ENCODE measurements around the gene NEK5. TPM values are rescaled to one million over a fixed set of nuclear protein-coding genes. Genes with fewer than 3 reads are reported as not detected.
"Not testable (repeated sequence)": the region's sequence is repeated elsewhere in the genome, so short reads cannot be mapped to it uniquely, and the experiment has no call there.

The NEK5 gene
- total RNA-seq, 1 experiment from 2014 or later: 0.28 TPM

DNA sequence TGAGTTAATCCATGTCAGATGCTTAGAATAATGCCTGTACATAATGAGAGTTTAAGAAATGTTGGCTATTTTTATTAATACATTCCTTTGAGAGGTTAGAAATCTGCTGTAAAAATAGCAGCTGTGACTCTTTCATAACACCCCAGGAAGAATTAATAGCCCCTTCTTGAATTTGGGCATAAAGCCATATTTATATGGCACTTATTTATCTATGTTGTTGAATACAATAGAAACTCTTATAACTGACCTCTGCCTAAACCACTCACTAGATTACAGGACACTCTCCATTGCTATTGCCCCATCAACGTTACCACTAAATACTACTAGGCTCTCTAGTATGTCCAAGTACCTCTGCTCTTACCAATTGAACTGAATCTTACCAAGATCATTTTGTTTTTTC lies 16.3 kb downstream of the NEK5 start:
- Histone ChIP-seq H3K4me3 (ENCODE audit: insufficient read depth, low read depth, low read length) (no peak overlapping the region), H3K36me3 (replicated peaks; ENCODE audit: control insufficient read depth, insufficient read depth, low read length) (no peaks in the 10 kb centered on the region), H3K27me3 (ENCODE audit: control insufficient read depth, insufficient read depth, low read length) (no peaks in the 10 kb centered on the region)
- DNase-seq: no peak

DNA sequence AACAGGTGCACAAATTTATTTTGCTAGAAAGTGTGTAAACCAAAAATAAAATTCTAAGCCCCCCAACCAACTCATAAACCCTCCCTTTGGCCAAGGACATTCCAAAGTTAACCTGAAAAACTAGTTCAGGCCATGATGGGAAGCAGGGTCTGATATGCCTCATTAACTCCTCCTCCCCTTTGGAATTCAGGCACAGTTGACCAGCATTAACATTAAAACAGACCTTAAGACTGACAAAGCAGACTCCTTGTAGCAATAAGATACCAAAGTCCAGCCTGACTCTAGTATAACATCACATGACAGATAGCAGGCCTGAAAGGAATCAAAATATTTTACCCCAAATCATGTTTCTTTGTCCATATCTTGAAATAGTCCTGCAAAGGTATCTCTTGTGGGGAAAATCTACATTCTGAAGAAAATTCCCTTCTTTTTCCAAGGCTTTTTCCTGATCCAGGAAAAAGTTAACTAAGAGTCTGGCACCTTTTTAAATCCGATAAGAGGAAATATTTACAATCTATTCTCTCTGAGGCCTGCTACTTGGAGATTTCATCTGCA lies 19.7 kb downstream of the NEK5 start:
- Histone ChIP-seq H3K36me3 (replicated peaks; ENCODE audit: control insufficient read depth, insufficient read depth, low read length) (no peaks in the 10 kb centered on the region), H3K27me3 (ENCODE audit: control insufficient read depth, insufficient read depth, low read length) (no peaks in the 10 kb centered on the region), H3K4me3 (ENCODE audit: insufficient read depth, low read depth, low read length) (no peak overlapping the region)
- DNase-seq: no peak

GRCh38 chr13:52105841-52106240 lies 23.0 kb downstream of the NEK5 start:
- DNase-seq: no peak
- no peak overlapping the region for H3K4me3 ChIP-seq (ENCODE audit: insufficient read depth, low read depth, low read length)
- no peaks in the 10 kb centered on the region for H3K36me3 ChIP-seq (replicated peaks; ENCODE audit: control insufficient read depth, insufficient read depth, low read length)
- no peaks in the 10 kb centered on the region for H3K27me3 ChIP-seq (ENCODE audit: control insufficient read depth, insufficient read depth, low read length)

- DNase-seq: no peak
- H3K4me3 ChIP-seq (ENCODE audit: insufficient read depth, low read depth, low read length): no peak overlapping the region
These were observed 24.2 kb downstream of the NEK5 start for GRCh38 chr13:52104624-52105023.

DNA sequence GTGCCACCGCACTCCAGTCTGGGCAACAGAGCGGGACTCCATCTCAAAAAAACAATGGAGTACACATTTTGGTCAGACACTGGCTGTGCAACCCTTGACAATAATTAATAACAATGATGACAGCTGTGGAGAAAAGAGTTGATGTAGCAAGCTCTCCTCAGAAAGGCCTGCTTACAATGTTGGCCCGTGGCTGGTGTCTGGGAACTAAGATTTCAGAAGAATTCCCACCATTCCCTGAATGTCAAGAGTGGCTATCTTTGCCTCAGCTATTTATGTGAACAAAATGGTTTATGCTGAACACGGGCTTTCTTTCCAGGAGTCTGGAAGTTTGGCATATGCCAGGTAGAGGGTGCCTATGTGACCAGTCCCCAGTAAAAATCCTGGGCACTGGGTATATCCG lies 25.5 kb downstream of the NEK5 start:
- H3K27me3 ChIP-seq (ENCODE audit: control insufficient read depth, insufficient read depth, low read length): no peaks in the 10 kb centered on the region
- H3K4me3 ChIP-seq (ENCODE audit: insufficient read depth, low read depth, low read length): no peak overlapping the region
- no peak for DNase-seq
- no peaks in the 10 kb centered on the region for H3K36me3 ChIP-seq (replicated peaks; ENCODE audit: control insufficient read depth, insufficient read depth, low read length)

More at GRCh38 chr13:52104624-52105023, 24.2 kb downstream of the NEK5 start:
- Histone ChIP-seq H3K36me3 (replicated peaks; ENCODE audit: control insufficient read depth, insufficient read depth, low read length) (no peaks in the 10 kb centered on the region), H3K27me3 (ENCODE audit: control insufficient read depth, insufficient read depth, low read length) (no peaks in the 10 kb centered on the region)

GRCh38 chr13:52102423-52102822 lies 26.4 kb downstream of the NEK5 start:
- not testable (repeated sequence) for H3K4me3 ChIP-seq (ENCODE audit: insufficient read depth, low read depth, low read length); H3K36me3 ChIP-seq (replicated peaks; ENCODE audit: control insufficient read depth, insufficient read depth, low read length); H3K27me3 ChIP-seq (ENCODE audit: control insufficient read depth, insufficient read depth, low read length); DNase-seq

GRCh38 chr13:52097197-52097596 lies 31.7 kb downstream of the NEK5 start:
- no peak overlapping the region for H3K4me3 ChIP-seq (ENCODE audit: insufficient read depth, low read depth, low read length)
- no peaks in the 10 kb centered on the region for H3K36me3 ChIP-seq (replicated peaks; ENCODE audit: control insufficient read depth, insufficient read depth, low read length)
- no peaks in the 10 kb centered on the region for H3K27me3 ChIP-seq (ENCODE audit: control insufficient read depth, insufficient read depth, low read length)
- no peak for DNase-seq

GRCh38 chr13:52096748-52097147 lies 32.1 kb downstream of the NEK5 start:
- Histone ChIP-seq H3K36me3 (replicated peaks; ENCODE audit: control insufficient read depth, insufficient read depth, low read length) (no peaks in the 10 kb centered on the region), H3K27me3 (ENCODE audit: control insufficient read depth, insufficient read depth, low read length) (no peaks in the 10 kb centered on the region), H3K4me3 (ENCODE audit: insufficient read depth, low read depth, low read length) (no peak overlapping the region)
- no peak for DNase-seq

- Histone ChIP-seq H3K4me3 (ENCODE audit: insufficient read depth, low read depth, low read length) (no peak overlapping the region), H3K36me3 (replicated peaks; ENCODE audit: control insufficient read depth, insufficient read depth, low read length) (no peaks in the 10 kb centered on the region), H3K27me3 (ENCODE audit: control insufficient read depth, insufficient read depth, low read length) (no peaks in the 10 kb centered on the region)
- DNase-seq: no peak
These were observed 32.8 kb downstream of the NEK5 start for GRCh38 chr13:52096062-52096461.

DNA sequence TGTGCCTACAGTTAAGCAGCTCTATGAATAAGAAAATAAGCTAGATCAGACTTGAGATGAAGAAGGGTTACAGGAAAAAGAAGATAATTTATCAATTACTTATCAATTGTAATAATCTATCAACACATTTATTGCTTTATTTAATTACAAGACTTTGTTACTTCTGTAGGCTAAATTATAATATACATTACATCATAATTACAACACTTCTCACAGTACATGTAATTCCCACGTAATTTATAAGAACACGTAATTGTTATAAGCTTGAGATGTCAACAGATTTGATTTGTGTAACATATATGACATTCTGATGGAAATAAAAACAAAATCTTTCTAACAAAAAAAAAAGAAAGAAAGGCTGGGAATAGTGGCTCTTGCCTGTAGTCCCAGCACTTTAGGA lies 36.8 kb downstream of the NEK5 start:
- DNase-seq: no peak
- H3K36me3 ChIP-seq (replicated peaks; ENCODE audit: control insufficient read depth, insufficient read depth, low read length): no peaks in the 10 kb centered on the region
- H3K27me3 ChIP-seq (ENCODE audit: control insufficient read depth, insufficient read depth, low read length): no peaks in the 10 kb centered on the region
- H3K4me3 ChIP-seq (ENCODE audit: insufficient read depth, low read depth, low read length): no peak overlapping the region

DNA sequence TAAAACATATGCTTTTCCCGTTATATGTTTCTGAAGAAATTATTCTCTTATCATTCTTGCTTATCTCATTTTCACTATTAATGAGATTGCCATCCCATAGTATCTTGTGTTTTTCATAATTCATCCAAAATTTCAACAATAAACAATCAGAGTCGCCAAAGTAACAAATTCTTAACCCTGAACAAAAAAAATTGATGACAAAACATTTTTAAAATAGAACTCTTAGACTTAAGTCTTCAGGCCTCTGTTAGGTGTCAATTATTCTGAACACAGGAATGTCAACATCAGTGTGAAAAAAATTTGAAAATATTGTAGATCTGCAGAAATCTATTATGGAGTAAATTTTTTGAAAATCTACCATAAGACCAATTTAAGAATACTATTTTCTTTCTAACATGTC lies 37.4 kb downstream of the NEK5 start:
- Histone ChIP-seq H3K27me3 (ENCODE audit: control insufficient read depth, insufficient read depth, low read length) (no peaks in the 10 kb centered on the region), H3K4me3 (ENCODE audit: insufficient read depth, low read depth, low read length) (no peak overlapping the region), H3K36me3 (replicated peaks; ENCODE audit: control insufficient read depth, insufficient read depth, low read length) (no peaks in the 10 kb centered on the region)
- DNase-seq: no peak

- DNase-seq: no peak
- no peaks in the 10 kb centered on the region for H3K27me3 ChIP-seq (ENCODE audit: control insufficient read depth, insufficient read depth, low read length)
- H3K4me3 ChIP-seq (ENCODE audit: insufficient read depth, low read depth, low read length): no peak overlapping the region
- no peaks in the 10 kb centered on the region for H3K36me3 ChIP-seq (replicated peaks; ENCODE audit: control insufficient read depth, insufficient read depth, low read length)
These were observed 43.5 kb downstream of the NEK5 start for GRCh38 chr13:52085421-52085820.

GRCh38 chr13:52084981-52085380 lies 43.9 kb downstream of the NEK5 start:
- not testable (repeated sequence) for DNase-seq; H3K27me3 ChIP-seq (ENCODE audit: control insufficient read depth, insufficient read depth, low read length); H3K4me3 ChIP-seq (ENCODE audit: insufficient read depth, low read depth, low read length); H3K36me3 ChIP-seq (replicated peaks; ENCODE audit: control insufficient read depth, insufficient read depth, low read length)

GRCh38 chr13:52082601-52083000 lies 46.3 kb downstream of the NEK5 start:
- H3K36me3 ChIP-seq (replicated peaks; ENCODE audit: control insufficient read depth, insufficient read depth, low read length): no peaks in the 10 kb centered on the region

GRCh38 chr13:52079891-52080290 lies 49.0 kb downstream of the NEK5 start:
- H3K27me3 ChIP-seq (ENCODE audit: control insufficient read depth, insufficient read depth, low read length); DNase-seq; H3K36me3 ChIP-seq (replicated peaks; ENCODE audit: control insufficient read depth, insufficient read depth, low read length); H3K4me3 ChIP-seq (ENCODE audit: insufficient read depth, low read depth, low read length): not testable (repeated sequence)

More at GRCh38 chr13:52082601-52083000, 46.3 kb downstream of the NEK5 start:
- DNase-seq: no peak
- no peak overlapping the region for H3K4me3 ChIP-seq (ENCODE audit: insufficient read depth, low read depth, low read length)
- no peaks in the 10 kb centered on the region for H3K27me3 ChIP-seq (ENCODE audit: control insufficient read depth, insufficient read depth, low read length)

- Histone ChIP-seq H3K4me3 (ENCODE audit: insufficient read depth, low read depth, low read length) (no peak overlapping the region), H3K27me3 (ENCODE audit: control insufficient read depth, insufficient read depth, low read length) (no peaks in the 10 kb centered on the region), H3K36me3 (replicated peaks; ENCODE audit: control insufficient read depth, insufficient read depth, low read length) (no peaks in the 10 kb centered on the region)
- DNase-seq: no peak
These were observed 57.8 kb downstream of the NEK5 start for GRCh38 chr13:52070929-52071523.

Measured in H7 (cell line).